PFSK-1 (cell line): Measurements from ENCODE around the gene OPN5. TPM values are rescaled to one million over a fixed set of nuclear protein-coding genes. Genes with fewer than 3 reads are reported as not detected.

ENCODE experiments used
- FOXP2 ChIP-seq: optimal IDR thresholded peaks from 2 replicates; pipeline ENCODE3; 2011; ENCODE audit warnings: borderline replicate concordance, control low read depth, inconsistent platforms; ENCODE audit not compliant: insufficient read depth; ENCODE audit errors: extremely low read length, extremely low read depth
- POLR2AphosphoS5 ChIP-seq: IDR thresholded peaks from 2 replicates; pipeline ENCODE4 v1.6.1; 2012; ENCODE audit warnings: low read depth, mild to moderate bottlenecking, control low read depth, low read length, moderate library complexity
- REST ChIP-seq, 2 experiments: IDR thresholded peaks; 2 replicates each; pipeline versions ENCODE4 v1.6.1 to v1.8.0; 2011 to 2012; ENCODE audit warnings: low read depth in 2 of 2, low read length in 2 of 2, control low read depth in 1 of 2, inconsistent platforms in 1 of 2, mild to moderate bottlenecking in 1 of 2, moderate library complexity in 1 of 2; ENCODE audit not compliant: insufficient read depth in 1 of 2
- SIN3A ChIP-seq: IDR thresholded peaks from 2 replicates; pipeline ENCODE4 v1.6.1; 2012; ENCODE audit warnings: mild to moderate bottlenecking, low read length, moderate library complexity, borderline replicate concordance; ENCODE audit not compliant: insufficient read depth
- TAF1 ChIP-seq: IDR thresholded peaks from 2 replicates; pipeline ENCODE4 v1.6.1; 2012; ENCODE audit warnings: low read length, control low read depth, borderline replicate concordance; ENCODE audit not compliant: insufficient read depth
- polyA plus RNA-seq: library from polyadenylated mRNA; unstranded; fragments of >200 nt; gene quantifications from one replicate; pipeline ENCODE4 v1.2.1, GENCODE V29; 2012; ENCODE audit warnings: low read depth, missing spikeins; ENCODE audit not compliant: insufficient read length

OPN5 gene
- not detected for polyA plus RNA-seq

DNA sequence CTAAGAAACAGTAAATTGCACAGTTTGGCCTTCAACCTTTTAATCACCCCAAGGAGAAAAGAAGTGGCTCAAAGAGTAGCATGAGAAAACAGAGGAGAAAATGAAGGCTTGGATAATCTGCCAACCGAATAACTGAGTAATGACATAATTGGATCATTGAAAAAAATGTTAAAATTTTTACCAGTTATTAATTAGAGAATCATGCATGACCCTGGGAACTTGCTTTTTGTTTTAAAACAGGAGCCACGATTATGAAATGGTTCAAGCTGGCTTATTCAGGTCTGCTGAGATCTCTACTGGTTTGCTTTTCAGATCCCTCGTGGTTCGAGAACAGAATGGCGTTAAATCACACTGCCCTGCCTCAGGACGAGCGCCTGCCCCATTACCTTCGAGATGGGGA lies at the start of gene OPN5:
OPN5 (plus strand) TSS at position 301 of the 400 bp plus-strand sequence; CDS start at position 336, 35 bp downstream.
- TF ChIP-seq SIN3A (no peak), FOXP2 (no peak), TAF1 (no peak), REST (IDR thresholded peaks at IDR 0.05; ENCODE audit: insufficient read depth in 1 of 2, low read depth in 2 of 2, low read length in 2 of 2) (no peak), POLR2AphosphoS5 (no peak)

DNA sequence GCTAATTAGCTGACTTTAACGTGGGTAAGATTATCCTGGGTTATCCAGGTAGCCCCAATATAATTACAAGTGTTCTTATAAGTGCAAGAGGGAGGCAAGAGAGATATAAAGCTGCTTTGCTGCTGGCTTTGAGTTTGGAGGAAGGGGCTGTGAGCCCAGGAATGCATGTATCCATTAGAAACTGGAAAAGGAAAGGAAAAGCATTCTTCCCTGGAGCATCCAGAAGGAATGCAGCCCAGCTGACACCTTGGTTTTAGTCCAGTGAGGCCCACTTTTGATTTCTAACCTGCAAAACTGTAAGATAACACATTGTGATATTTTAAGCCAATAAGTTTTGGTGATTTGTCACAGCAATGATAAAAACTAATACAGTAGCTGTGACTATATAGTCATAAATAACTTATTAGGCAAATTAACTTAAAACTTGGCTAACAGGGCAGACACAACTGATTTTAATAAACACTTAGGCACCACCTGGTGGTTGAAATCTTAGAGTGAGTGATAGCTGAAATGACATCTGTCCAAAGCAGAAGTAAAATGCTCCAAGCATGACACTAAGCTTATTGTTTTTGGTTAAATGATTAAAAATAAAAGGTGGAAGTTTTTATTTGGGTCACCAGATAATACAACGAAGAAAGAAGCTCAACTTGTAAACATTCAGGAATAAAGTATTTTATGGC lies 47.8 kb upstream of the OPN5 start:
- TF ChIP-seq REST (IDR thresholded peaks at IDR 0.05; ENCODE audit: insufficient read depth in 1 of 2, low read depth in 2 of 2, low read length in 2 of 2) (no peak), POLR2AphosphoS5 (no peak), SIN3A (no peak), TAF1 (no peak), FOXP2 (no peak)

GRCh38 chr6:47734831-47735481 lies 46.9 kb upstream of the OPN5 start:
- TF ChIP-seq TAF1, result no peak
- no peak for TF ChIP-seq POLR2AphosphoS5
- no peak for TF ChIP-seq SIN3A
- TF ChIP-seq REST (IDR thresholded peaks at IDR 0.05; ENCODE audit: insufficient read depth in 1 of 2, low read depth in 2 of 2, low read length in 2 of 2), result no peak
- no peak for TF ChIP-seq FOXP2

DNA sequence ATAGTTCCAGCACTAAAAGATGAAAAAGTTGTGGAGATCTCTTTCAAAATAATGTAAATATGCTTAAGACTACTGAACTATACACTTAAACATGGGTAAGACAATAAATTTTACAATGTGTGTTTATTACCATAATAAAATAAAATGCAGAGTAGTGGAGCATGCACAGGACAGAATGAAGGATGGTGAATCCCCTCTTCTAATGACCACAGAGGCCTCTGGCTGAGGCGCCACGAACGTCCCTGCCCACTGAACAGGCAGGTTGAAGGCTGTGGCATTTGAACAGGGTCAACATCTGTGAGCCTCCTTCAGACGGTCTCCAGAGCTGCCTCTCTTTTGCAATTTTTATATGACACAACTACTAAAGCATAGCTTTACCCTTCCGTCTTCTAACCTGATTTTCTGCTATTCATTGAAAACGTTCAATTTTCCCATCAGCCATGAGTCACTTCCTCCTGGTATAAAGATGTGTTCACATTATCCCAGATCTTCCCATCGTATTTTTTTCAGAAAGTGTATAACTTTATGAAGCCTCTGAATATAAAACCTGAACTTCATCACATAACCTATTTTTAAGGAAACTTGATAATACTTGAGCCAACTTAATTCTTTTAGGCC lies 45.6 kb upstream of the OPN5 start:
- TF ChIP-seq SIN3A, result no peak
- no peak for TF ChIP-seq POLR2AphosphoS5
- TF ChIP-seq REST (IDR thresholded peaks at IDR 0.05; ENCODE audit: insufficient read depth in 1 of 2, low read depth in 2 of 2, low read length in 2 of 2), result no peak
- TF ChIP-seq TAF1, result no peak
- TF ChIP-seq FOXP2, result no peak
